ENCODE data around the gene RFESD.

RFESD gene

GRCh38 chr5:95619096-95619495 is 27.5 kb upstream of the RFESD start:
- Histone ChIP-seq H3K4me3 (ENCODE audit: low read depth in 1 of 2, low read length in 1 of 2) (no peak overlapping the region), H3K27me3 (peaks cover 60% of the 10 kb centered on the region), H3K4me1 (ENCODE audit: control insufficient read depth in 1 of 2, insufficient read depth in 1 of 2, low read depth in 1 of 2, low read length in 1 of 2) (peaks cover 24 to 25% of the 10 kb centered on the region in 2 experiments), H3K36me3 (no peaks in the 10 kb centered on the region), H3K27ac (no peak overlapping the region), H3K9me3 (no peaks in the 10 kb centered on the region)
- no peak for TF ChIP-seq CTCF (IDR thresholded peaks at IDR 0.05)

GRCh38 chr5:95619514-95620029 is 27.0 kb upstream of the RFESD start:
- Histone ChIP-seq H3K36me3 (no peaks in the 10 kb centered on the region), H3K4me3 (ENCODE audit: low read depth in 1 of 2, low read length in 1 of 2) (peak overlapping the region; percentile 49 to 55), H3K27ac (no peak overlapping the region), H3K4me1 (ENCODE audit: control insufficient read depth in 1 of 2, insufficient read depth in 1 of 2, low read depth in 1 of 2, low read length in 1 of 2) (peaks cover 24 to 25% of the 10 kb centered on the region in 2 experiments), H3K27me3 (peaks cover 60% of the 10 kb centered on the region), H3K9me3 (no peaks in the 10 kb centered on the region)
- TF ChIP-seq CTCF (IDR thresholded peaks at IDR 0.05) = no peak

GRCh38 chr5:95620030-95620869 is 26.3 kb upstream of the RFESD start, which contains the start of gene GPR150:
GPR150 (plus strand) TSS chr5:95620087; CDS start chr5:95620276, 189 bp downstream.
- Histone ChIP-seq H3K27ac (no peak within 1 kb of the TSS), H3K4me3 (ENCODE audit: low read depth in 1 of 2, low read length in 1 of 2) (peak within 1 kb of the TSS; percentile 49 to 56), H3K4me1 (ENCODE audit: control insufficient read depth in 1 of 2, insufficient read depth in 1 of 2, low read depth in 1 of 2, low read length in 1 of 2) (peaks cover 24 to 25% of the 10 kb centered on the region in 2 experiments)

GRCh38 chr5:95620870-95621838 is 25.4 kb upstream of the RFESD start:
- H3K36me3 ChIP-seq = no peaks in the 10 kb centered on the region
- H3K9me3 ChIP-seq = no peaks in the 10 kb centered on the region
- H3K4me3 ChIP-seq (ENCODE audit: low read depth in 1 of 2, low read length in 1 of 2) = peak overlapping the region; percentile 49 to 56
- peaks cover 24 to 25% of the 10 kb centered on the region in 2 experiments for H3K4me1 ChIP-seq (ENCODE audit: control insufficient read depth in 1 of 2, insufficient read depth in 1 of 2, low read depth in 1 of 2, low read length in 1 of 2)
- peaks cover 60% of the 10 kb centered on the region for H3K27me3 ChIP-seq
- TF ChIP-seq CTCF (IDR thresholded peaks at IDR 0.05) = no peak
- no peak overlapping the region for H3K27ac ChIP-seq

More at GRCh38 chr5:95620030-95620869, 26.3 kb upstream of the RFESD start, which contains the start of gene GPR150:
- no peak for TF ChIP-seq CTCF (IDR thresholded peaks at IDR 0.05)
- Histone ChIP-seq H3K36me3 (no peaks in the 10 kb centered on the region), H3K9me3 (no peaks in the 10 kb centered on the region), H3K27me3 (peaks cover 60% of the 10 kb centered on the region)

Data from neutrophil (primary cell).